ENCODE data around the gene CHFR.
"Not testable (repeated sequence)": the region's sequence is repeated elsewhere in the genome, so short reads cannot be mapped to it uniquely, and the experiment has no call there.

Gene CHFR

DNA sequence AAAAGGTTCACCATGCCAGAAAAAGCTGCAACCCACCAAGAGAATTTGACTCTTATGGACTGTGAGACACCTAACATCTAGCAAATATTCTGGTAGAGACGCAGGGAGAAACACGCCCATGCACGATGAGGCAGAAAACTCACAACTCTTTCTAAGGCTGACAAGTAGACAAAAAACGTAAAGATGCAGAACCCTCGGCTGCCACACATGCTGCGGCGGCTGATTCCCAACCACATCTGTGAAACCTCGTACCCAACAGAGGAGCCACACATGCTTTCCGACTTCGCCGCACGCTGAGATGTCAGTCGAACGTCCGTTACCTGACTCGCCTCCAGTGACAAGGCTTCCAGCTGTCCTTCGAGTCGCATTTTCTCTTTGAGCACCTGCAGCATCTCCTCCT lies 80.5 kb downstream of the CHFR start:
- DNase-seq: no peak

DNA sequence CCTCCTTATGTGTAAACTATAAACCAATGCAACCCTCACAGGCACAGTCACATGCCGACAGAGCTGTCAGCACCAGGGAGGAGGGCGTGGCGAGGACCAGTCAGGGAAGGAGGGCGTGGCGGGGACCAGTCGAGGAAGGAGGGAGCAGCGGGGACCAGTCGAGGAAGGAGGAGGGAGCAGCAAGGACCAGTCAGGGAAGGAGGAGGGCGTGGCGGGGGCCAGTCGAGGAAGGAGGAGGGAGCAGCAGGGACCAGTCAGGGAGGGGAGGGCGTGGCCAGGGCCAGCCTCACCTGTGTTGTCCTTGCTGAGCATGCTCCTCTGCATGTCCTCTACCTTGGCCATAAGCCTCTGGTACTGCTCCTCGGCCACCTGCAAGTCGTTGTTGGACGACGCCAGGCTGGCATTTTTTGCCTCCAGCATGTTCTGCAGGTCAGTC lies 83.0 kb downstream of the CHFR start:
- no peak for DNase-seq

DNA sequence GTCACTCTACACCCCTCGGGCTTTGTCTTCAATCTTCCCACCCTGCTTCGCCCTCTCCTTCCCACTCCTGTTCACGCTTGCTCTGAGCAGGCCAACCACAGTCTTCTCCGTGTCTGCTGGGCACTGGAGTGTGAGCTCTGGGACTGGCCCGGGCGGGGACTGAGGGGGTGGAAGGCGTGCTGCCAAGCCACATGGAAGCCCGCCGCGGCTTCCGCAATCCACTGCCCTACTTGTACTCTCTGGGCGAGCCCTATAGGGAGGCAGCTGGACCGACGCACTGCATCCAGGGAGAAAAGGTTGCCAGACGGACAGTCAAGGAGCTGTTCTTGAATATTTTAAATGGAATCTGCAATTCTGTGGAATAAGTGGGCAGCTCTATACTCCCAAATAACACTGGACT lies 83.5 kb downstream of the CHFR start:
- DNase-seq: no peak

DNA sequence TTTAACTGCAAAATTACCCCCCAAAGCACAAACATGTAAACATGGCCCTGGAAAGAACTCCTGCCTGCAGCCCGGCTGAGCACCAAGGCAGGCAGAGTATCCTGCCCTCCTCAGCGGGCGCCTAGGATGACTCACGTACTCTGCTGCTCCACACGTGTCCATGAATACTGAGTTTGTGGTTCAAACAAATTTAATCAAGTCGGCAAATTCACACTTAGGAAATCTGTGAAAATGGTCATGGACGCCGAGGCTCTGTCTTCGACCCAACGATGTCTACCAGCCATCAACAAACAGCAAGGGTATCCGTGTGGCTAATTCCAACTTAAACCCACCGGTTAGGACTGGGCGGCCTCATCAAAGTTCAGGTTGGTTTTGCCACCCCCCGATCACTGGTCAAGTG lies 84.3 kb downstream of the CHFR start:
- no peak for DNase-seq

DNA sequence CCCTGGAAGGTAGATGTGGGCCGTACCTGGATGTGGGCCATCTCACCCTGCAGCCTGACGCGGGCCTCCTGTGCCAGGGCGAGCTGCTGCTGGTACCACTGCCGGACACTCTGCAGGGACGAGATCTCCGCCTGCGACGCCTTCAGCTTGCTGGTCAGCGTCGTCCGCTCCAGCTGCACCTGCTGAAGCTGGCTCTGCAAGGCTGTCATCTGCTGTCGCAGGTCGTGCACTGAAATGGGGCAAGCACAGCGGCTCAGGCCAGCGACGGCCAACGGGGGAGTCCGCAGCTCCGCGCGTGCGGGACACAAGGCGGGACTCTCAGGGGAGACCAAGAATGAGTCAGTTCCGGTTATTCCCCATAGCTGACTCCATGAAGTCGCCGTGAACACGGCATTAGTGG lies 85.7 kb downstream of the CHFR start:
- DNase-seq: no peak

DNA sequence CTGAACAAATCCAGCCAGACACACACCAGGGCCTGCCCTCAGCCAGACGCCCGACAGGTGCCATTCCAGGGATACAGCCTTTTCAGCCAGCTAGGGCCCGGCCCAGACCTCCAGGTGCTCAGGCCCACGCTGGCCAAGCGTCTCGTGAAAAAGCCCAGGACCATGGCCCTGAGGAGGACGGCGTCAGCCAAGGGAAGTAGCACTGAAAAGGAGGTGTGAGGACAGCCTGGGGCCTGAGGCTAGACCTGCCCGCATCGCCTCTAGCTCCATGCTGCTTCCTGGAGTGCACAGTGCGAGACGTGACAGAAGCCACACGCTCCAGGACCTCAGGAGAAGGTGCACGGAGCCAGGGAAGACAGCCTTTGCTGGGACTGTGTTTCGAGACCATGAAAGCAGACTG lies 88.6 kb downstream of the CHFR start:
- DNase-seq: no peak

DNA sequence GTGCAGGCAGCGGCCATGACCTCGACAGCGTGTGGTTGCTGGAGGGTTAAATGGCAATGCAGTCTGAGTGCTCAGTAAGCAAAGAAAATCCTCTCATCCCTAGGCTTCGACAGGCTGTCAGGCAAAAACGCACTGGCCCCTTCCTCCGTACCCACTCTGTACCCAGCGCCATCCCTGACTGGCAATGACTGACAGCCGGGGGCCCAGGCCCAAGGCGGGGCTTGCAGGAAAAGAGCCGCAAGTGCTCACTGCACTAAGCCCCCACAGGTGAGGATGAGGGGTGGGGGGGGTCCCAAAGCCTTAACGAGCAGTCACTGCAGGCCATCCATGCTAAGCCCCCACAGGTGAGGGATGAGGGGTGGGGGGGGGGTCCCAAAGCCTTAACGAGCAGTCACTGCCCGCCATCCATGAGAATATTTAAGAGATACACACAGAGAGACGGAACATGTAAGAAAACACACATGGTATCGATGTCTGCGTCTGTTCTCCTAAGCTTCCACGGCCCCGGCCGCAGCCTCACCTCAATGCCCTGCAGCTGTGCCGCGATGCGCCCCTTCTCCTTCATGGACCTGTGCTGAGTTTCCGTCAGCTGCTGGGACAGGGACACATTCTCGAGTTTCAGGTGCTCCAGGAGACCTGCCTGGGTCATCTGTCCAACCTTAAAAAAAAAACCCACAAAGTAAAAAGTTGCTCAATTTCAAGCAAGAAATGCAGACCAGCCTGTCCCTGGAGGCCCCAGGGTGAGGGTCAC lies 89.4 kb downstream of the CHFR start:
- DNase-seq: no peak

DNA sequence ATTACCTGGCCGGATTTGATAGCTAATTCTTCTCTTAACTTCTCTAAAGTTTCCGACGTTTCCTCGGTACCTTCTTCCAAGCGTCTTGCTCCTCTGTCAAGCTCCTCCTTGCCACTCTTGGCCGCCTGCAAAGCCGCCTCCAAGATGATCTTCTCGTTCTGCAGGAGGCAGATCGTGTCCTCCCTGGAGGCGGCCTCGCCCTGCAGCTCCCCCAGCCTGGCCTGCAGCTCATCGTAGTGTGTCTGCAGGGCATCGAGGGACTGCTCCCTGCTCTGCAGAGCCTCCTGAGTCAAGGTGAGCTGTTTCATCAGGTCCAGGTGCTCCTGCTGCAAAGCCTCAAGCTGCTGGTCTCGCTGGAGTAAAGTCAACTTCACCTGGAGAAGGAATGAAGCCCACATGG lies 91.6 kb downstream of the CHFR start:
- DNase-seq: no peak

DNA sequence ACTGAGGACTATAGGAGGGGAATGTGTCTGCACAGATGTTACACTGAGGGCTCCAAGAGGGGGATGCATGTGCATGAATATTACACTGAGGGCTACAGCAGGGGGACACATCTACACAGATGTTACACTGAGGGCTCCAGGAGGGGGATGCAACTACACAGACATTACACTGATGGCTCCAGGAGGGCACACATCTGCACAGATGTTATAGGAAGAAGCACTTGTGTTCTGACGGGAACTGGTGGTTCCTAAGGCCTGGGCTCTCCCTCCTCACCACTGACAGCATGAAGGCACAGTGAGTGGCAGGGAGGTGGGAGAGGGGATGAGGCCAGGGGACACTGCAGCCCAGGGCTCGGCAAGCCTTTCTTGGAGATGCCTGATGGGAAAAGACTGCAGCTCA lies 95.5 kb downstream of the CHFR start:
- DNase-seq: not testable (repeated sequence)

DNA sequence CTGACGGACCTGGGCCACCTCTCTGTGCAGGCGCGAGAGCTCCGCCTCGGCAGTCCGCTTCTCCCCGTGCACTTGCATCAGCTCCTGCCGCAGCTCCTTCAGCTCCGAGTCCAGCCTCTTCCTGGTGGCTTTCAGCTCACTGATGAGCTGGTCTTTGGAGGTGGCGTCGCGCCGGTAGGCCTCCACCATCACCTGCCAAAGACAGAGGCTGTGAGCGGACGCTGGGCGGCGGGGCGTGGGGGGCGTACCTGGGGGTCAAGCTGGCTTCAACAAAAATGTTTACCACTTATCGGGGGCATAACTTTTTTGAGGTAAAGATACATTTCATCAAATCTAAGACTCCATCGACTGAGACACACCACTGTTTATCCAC lies 98.3 kb downstream of the CHFR start:
- DNase-seq: no peak

DNA sequence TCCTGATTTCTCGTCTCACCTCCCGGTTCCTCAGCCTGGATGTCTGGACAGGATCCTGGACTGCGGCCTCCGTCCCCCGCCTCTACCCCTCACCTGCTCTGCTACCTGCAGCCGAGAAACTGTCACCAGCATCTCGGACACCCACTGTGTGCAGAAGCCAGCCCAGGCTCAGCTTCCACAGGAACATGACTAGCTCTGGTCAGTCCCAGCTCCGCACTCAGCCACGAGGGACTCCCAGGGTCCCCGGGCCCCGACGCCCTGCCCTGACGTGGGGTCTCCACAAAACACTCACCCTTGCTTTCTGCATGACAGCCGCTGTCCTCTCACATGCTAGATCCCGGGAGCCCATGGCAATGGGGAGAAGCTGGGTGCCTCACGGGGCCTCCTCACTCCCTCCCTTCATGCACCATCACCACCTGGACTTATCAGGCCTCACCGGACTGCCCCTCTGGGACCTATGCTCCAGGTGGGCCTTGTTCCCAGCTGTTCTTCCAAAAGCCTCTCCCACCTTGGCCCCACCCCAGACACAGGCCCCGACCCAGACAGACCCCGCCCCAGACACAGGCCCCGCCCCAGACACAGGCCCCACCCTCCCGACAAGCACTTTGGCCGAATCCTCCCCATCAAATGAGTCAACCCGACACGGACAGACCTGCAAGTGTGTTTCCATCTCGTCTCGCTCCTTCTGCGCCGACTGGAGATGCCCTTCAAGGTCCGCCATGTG lies 98.9 kb downstream of the CHFR start:
- no peak for DNase-seq

DNA sequence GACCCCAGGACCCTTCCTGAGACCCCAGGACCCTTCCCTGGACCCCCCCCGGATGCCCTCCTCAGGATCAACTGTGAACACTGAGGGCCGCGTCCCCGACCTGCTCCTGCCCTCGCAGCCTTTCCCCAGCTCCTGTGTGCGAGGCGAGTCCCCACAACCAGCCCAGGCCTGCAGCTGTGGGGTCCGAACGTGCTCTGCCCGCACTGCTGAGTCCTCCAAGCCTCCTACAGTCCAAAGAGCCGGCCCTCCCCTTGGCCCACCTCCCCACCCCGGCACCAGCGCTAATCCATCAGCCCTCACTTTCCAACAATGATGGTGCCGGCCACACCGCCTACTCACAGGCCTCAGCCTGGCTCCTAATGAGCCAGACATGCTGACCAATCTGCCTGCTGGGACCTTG lies 99.5 kb downstream of the CHFR start:
- DNase-seq: no peak

DNA sequence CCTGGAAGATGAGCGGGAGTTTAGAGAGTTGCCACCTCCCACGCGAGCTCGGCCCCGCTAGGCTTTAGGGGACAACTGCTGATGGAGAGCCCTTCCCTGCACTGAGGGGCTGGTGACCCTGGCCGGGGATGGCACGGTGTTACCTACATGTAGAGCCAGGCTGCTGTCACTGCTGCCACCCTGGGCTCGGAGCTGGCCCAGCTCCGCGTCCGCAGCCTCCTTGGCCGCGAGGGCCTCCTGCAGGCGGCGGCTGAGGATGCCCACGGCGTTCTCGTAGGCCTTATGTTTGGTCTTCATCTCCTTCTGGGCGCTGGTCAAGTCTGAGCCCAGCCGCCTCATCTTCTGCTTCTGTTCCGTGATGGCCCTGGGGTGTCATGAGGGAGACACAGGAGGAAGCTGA lies 101.2 kb downstream of the CHFR start:
- no peak for DNase-seq

DNA sequence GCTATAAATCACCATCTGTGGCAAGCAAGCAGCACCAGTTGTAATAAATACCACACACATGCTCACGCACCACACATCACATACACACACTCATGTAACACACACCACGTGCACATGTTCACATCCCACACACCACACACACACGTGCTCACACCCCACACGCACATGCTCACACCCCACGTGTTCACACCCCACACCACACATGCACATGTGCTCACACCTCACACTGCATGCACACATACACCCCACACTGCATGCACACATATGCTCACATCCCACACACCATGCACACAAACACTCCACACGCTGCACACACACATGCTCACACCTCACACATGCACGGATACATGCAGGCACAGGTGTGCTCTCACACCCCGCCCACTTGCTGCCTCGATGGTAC lies 102.8 kb downstream of the CHFR start:
- DNase-seq: no peak

DNA sequence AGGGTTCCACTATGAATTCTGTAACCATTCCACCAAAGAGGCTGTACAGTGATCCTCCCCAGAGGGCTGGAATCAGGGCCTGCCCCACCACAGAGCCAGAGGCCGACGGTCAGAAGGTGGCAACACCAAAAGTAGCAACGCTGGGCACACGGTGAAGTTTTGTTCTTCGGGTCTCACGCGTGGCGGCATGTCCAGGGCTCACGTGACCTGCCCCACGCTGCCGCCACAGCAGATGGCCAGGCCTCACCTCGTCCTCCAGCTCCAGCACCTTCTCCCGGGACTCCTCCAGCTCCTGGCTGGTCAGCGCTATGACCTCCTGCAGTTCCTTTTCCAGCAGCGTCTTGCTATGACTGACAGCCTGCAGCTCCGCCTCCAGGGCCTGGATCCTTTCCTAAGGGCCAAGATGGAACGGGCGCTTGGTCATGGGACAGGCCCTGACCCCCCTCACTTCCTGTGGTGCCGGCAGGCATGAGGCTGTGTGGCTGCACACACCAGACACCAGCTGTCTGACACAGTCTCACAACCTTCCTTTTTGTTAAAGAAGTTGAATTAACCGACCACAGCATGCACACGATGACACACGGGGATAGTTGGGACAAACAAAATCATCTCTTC lies 103.4 kb downstream of the CHFR start:
- no peak for DNase-seq

Measured in NCI-H345 (cell line).